ENCODE data around the gene KIRREL3. TPM values are rescaled to one million over a fixed set of nuclear protein-coding genes. Genes with fewer than 3 reads are reported as not detected.

Gene KIRREL3
- total and polyA plus RNA-seq, 2 of the 4 experiments (the other 2 are of a cell fraction), result 10.9 to 15.9 TPM

GRCh38 chr11:126474220-126474619, 526.4 kb downstream of the KIRREL3 start:
- H3K56ac ChIP-seq (ENCODE audit: extremely low read depth, insufficient read depth, low read length), result no peak overlapping the region
- dilution Hi-C loops (cut with HindIII; ENCODE audit: low sequenced_read_pairs, unreplicated experiment), result no loop called here
- H3K9ac ChIP-seq (ENCODE audit: low read depth, low read length), result no peak overlapping the region
- no peak overlapping the region for H2BK120ac ChIP-seq (ENCODE audit: low read depth, low read length)
- intact Hi-C loops (cut with micrococcal nuclease), result no loop called here
- H3K18ac ChIP-seq (ENCODE audit: low read depth, low read length), result no peak overlapping the region
- H2BK20ac ChIP-seq (ENCODE audit: low read depth, low read length), result no peak overlapping the region
- no peak overlapping the region for H2AK9ac ChIP-seq (replicated peaks; ENCODE audit: low read depth, low read length, poor library complexity)
- H4K91ac ChIP-seq (ENCODE audit: insufficient read depth, low read depth, low read length), result no peak overlapping the region
- in situ Hi-C loops (cut with MboI; ENCODE audit: low sequenced_read_pairs), result no loop called here
- no peak overlapping the region for H2BK15ac ChIP-seq (ENCODE audit: low read depth, low read length)
- H3K27me3 ChIP-seq (ENCODE audit: control insufficient read depth, insufficient read depth, low read length), result no peaks in the 10 kb centered on the region
- ChIA-PET POLR2A (ENCODE audit: unreplicated experiment) (no interaction called here), CTCF (no interaction called here)
- H2AK5ac ChIP-seq (ENCODE audit: low read depth, low read length), result no peak overlapping the region
- no peak overlapping the region for H2AFZ ChIP-seq (replicated peaks; ENCODE audit: low read length, poor library complexity)
- no peak overlapping the region for H3K4me3 ChIP-seq (ENCODE audit: insufficient read depth, low read depth, low read length)
- no peak overlapping the region for H3K23ac ChIP-seq (ENCODE audit: low read depth, low read length)
- no peak for DNase-seq
- H3K79me1 ChIP-seq (ENCODE audit: low read depth in 1 of 2, low read length in 2 of 2), result no peaks in the 10 kb centered on the region
- H4K5ac ChIP-seq (ENCODE audit: low read depth, low read length), result no peak overlapping the region
- no peaks in the 10 kb centered on the region for H3K4me1 ChIP-seq (ENCODE audit: control insufficient read depth, insufficient read depth, low read length)
- no peak overlapping the region for H2BK5ac ChIP-seq (ENCODE audit: low read depth, low read length, poor library complexity, severe bottlenecking)
- no peak overlapping the region for H3K4me2 ChIP-seq (ENCODE audit: low read depth, low read length)
- no peak overlapping the region for H3K4ac ChIP-seq (ENCODE audit: low read depth, low read length)
- WGBS, 2 experiments (ENCODE audit: extremely low coverage in 2 of 2, insufficient read length in 1 of 2), result 65% methylated on average over 4 of the region's 9 CpGs; no CpG with 5 or more reads in 1 of the 2 experiments
- H3K14ac ChIP-seq (replicated peaks; ENCODE audit: low read depth, low read length), result no peak overlapping the region
- no peaks in the 10 kb centered on the region for H3K36me3 ChIP-seq (ENCODE audit: control insufficient read depth, insufficient read depth, low read length)
- no peak overlapping the region for H3K27ac ChIP-seq (ENCODE audit: insufficient read depth, low read length)
- no peaks in the 10 kb centered on the region for H3K9me1 ChIP-seq (ENCODE audit: insufficient read depth, low read length)
- H4K8ac ChIP-seq (ENCODE audit: low read depth in 2 of 2, low read length in 2 of 2), result no peak overlapping the region
- no peak for TF ChIP-seq MAZ (IDR thresholded peaks at IDR 0.05; ENCODE audit: borderline replicate concordance, low read depth, low read length)
- TF ChIP-seq CEBPB (IDR thresholded peaks at IDR 0.05; ENCODE audit: low read depth, low read length), result no peak
- TF ChIP-seq RFX5 (IDR thresholded peaks at IDR 0.05; ENCODE audit: low read depth, low read length), result no peak
- TF ChIP-seq CTCF (conservative IDR thresholded peaks at IDR 0.05; ENCODE audit: low read depth, low read length), result no peak
- no peak for TF ChIP-seq RCOR1 (IDR thresholded peaks at IDR 0.05; ENCODE audit: insufficient replicate concordance, low read length)
- TF ChIP-seq ELK1 (IDR thresholded peaks at IDR 0.05; ENCODE audit: borderline replicate concordance, low read depth, low read length), result no peak
- TF ChIP-seq MAFK (IDR thresholded peaks at IDR 0.05; ENCODE audit: low read depth, low read length), result no peak
- TF ChIP-seq SMC3 (IDR thresholded peaks at IDR 0.05; ENCODE audit: low read depth, low read length), result no peak
- no peak for TF ChIP-seq MXI1 (IDR thresholded peaks at IDR 0.05; ENCODE audit: borderline replicate concordance, low read depth, low read length)
- no peak for TF ChIP-seq CHD1 (IDR thresholded peaks at IDR 0.05; ENCODE audit: low read depth, low read length)
- no peak for ATAC-seq (ENCODE audit: low read depth)
- no peaks in the 10 kb centered on the region for H3K9me3 ChIP-seq (ENCODE audit: control insufficient read depth, insufficient read depth, low read length)
- BruUV-seq (replicated peaks), result no TSS peak
- no peaks in the 10 kb centered on the region for H4K20me1 ChIP-seq (ENCODE audit: insufficient read depth, low read length)

Measured in IMR-90 (cell line).